GM13977 (cell line): ENCODE measurements around the gene POU3F4.

Experiments
- DNase-seq: peaks from one replicate; pipeline ENCODE4 v3.0.0; 2012; ENCODE audit warnings: low spot score
- CTCF ChIP-seq: IDR thresholded peaks from 2 replicates; pipeline ENCODE4 v1.5.1; 2012; ENCODE audit warnings: mild to moderate bottlenecking, control low read depth; ENCODE audit not compliant: insufficient read depth; ENCODE audit errors: extremely low read depth, missing control alignments
- in situ Hi-C: fragments of 300-500 bp; cut with MboI; formaldehyde crosslinking; loops from one replicate; pipeline ENCODE4 v1.12.0; 2022; ENCODE audit warnings: low sequenced_read_pairs, low pct_unique_long_range_greater_than_20kb, mixed read lengths, inconsistent platforms; ENCODE audit not compliant: unreplicated experiment

Gene POU3F4

DNA sequence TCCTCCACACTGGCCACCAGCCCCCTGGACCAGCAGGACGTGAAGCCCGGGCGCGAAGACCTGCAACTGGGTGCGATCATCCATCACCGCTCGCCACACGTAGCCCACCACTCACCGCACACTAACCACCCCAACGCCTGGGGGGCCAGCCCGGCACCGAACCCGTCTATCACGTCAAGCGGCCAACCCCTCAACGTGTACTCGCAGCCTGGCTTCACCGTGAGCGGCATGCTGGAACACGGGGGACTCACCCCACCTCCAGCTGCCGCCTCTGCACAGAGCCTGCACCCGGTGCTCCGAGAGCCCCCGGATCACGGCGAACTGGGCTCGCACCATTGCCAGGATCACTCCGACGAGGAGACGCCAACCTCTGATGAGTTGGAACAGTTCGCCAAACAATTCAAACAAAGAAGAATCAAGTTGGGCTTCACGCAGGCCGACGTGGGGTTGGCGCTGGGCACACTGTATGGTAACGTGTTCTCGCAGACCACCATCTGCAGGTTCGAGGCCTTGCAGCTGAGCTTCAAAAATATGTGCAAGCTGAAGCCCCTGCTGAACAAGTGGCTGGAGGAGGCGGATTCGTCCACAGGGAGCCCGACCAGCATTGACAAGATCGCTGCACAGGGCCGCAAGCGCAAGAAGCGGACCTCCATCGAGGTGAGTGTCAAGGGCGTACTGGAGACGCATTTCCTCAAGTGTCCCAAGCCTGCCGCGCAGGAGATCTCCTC lies 600 bp downstream of the POU3F4 start:
- no peak for DNase-seq
- TF ChIP-seq CTCF, result no peak
- in situ Hi-C loops, result no loop called here

GRCh38 chrX:83509254-83509801 lies 1.2 kb downstream of the POU3F4 start:
- no peak for DNase-seq
- in situ Hi-C loops, result no loop called here
- no peak for TF ChIP-seq CTCF

DNA sequence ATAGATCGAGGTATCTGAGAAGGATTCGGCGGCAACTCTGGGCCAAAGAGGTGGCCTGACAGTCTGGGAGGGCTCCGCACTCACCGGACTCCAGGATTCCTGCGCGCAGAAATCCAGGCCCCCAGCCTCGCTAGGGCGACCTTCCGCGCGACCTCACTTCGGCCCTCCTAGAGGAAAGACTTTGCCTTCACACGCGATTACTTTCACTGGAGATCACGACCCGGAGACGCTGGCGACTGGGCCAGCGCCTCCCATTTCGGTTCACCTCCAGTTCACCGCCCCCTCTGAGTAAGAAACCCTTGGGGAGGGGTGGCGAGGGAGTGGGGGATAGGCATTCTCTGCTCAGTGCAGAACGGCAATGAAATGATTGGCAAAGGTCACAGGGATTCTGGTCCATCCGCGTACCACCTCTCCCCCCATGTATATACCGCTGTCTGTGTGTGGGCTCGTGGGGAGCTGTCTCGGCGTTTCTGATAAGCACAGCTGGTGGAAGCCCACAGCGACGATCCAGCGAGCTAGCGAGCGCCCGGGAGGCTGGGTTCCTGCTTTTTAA lies 2.5 kb downstream of the POU3F4 start:
- no peak for TF ChIP-seq CTCF
- in situ Hi-C loops, result no loop called here
- DNase-seq, result no peak

- DNase-seq, result no peak
- TF ChIP-seq CTCF, result no peak
- in situ Hi-C loops, result no loop called here
These were observed 3.1 kb downstream of the POU3F4 start for GRCh38 chrX:83511208-83511607.

GRCh38 chrX:83512111-83512510 lies 4.0 kb downstream of the POU3F4 start:
- no peak for DNase-seq
- in situ Hi-C loops, result no loop called here
- no peak for TF ChIP-seq CTCF

GRCh38 chrX:83516597-83516996 lies 8.5 kb downstream of the POU3F4 start:
- in situ Hi-C loops, result no loop called here
- TF ChIP-seq CTCF, result no peak
- DNase-seq, result no peak
